SU-DHL-6 (cell line): ENCODE measurements around the gene SH3RF3.

Experiments used
- EZH2phosphoT487 ChIP-seq: fragments of 200-600 bp; sonication (generic), shearing (Covaris generic); conservative IDR thresholded peaks from 2 replicates; pipeline ENCODE4 v1.6.1; 2018; ENCODE audit warnings: mild to moderate bottlenecking, antibody characterized with exemption, low read length, moderate library complexity, mixed read lengths
- TF ChIP-seq, protein P1 (sequence below): fragments of 200-600 bp; sonication (generic); IDR thresholded peaks from one replicate; pipeline ENCODE4 v1.5.1; 2017; ENCODE audit warnings: antibody characterized with exemption, mild to moderate bottlenecking, low read length, moderate library complexity; ENCODE audit not compliant: insufficient read depth, poor library complexity, severe bottlenecking

DNA sequence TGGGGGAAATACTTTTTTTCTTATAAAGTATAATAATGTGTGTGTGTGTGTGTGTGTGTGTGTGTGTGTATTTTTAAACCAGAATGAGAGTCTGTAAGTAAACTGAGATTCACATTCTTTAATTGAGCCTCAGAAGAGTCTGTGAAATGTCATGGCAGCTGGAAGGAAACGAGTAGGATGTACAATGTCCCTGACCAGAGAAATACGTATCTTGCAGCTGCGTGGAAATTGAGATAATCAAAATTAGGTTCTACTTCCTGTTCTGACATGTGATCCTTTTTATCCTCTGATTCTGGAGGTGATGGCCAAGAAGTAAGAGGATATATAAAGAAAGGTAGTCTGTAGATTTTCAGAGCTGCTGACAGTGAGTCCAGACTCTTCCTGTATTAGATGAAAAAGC lies 50.0 kb downstream of the SH3RF3 start:
- TF ChIP-seq, protein P1, sequence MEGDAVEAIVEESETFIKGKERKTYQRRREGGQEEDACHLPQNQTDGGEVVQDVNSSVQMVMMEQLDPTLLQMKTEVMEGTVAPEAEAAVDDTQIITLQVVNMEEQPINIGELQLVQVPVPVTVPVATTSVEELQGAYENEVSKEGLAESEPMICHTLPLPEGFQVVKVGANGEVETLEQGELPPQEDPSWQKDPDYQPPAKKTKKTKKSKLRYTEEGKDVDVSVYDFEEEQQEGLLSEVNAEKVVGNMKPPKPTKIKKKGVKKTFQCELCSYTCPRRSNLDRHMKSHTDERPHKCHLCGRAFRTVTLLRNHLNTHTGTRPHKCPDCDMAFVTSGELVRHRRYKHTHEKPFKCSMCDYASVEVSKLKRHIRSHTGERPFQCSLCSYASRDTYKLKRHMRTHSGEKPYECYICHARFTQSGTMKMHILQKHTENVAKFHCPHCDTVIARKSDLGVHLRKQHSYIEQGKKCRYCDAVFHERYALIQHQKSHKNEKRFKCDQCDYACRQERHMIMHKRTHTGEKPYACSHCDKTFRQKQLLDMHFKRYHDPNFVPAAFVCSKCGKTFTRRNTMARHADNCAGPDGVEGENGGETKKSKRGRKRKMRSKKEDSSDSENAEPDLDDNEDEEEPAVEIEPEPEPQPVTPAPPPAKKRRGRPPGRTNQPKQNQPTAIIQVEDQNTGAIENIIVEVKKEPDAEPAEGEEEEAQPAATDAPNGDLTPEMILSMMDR: no peak
- no peak for TF ChIP-seq EZH2phosphoT487
